ENCODE data around the gene LRRC41.

Gene LRRC41

GRCh38 chr1:46344481-46344880, 41.1 kb upstream of the LRRC41 start:
- Histone ChIP-seq H3K27ac (ENCODE audit: low read depth, low read length) (no peak overlapping the region), H3K9me2 (replicated peaks; ENCODE audit: insufficient read depth, low read length) (no peaks in the 10 kb centered on the region), H3K79me2 (ENCODE audit: insufficient read depth, low read length) (peaks cover 35% of the 10 kb centered on the region), H3K4me3 (ENCODE audit: insufficient read depth, low read length, poor library complexity, severe bottlenecking) (no peak overlapping the region), H3F3A (ENCODE audit: insufficient read depth) (peaks cover 9% of the 10 kb centered on the region; the same call in 1 of the 2 replicates), H2AFZ (ENCODE audit: low read depth, low read length, severe bottlenecking) (no peak overlapping the region), H3K36me3 (ENCODE audit: low read length) (peaks cover 2% of the 10 kb centered on the region; the same call in 1 of the 2 replicates), H4K20me1 (ENCODE audit: low read depth, low read length) (no peaks in the 10 kb centered on the region), H3K9me3 (ENCODE audit: insufficient read depth, low read length) (no peaks in the 10 kb centered on the region), H3K9ac (ENCODE audit: low read length) (no peak overlapping the region), H3K4me2 (ENCODE audit: low read depth, low read length, poor library complexity, severe bottlenecking) (no peak overlapping the region), H3K27me3 (ENCODE audit: low read length) (no peaks in the 10 kb centered on the region)
- no peak for TF ChIP-seq CTCF (IDR thresholded peaks at IDR 0.05; ENCODE audit: insufficient read depth, low read length, poor library complexity, severe bottlenecking)
- TF ChIP-seq EZH2phosphoT487 (conservative IDR thresholded peaks at IDR 0.05; ENCODE audit: low read length): no peak

- H3K4me2 ChIP-seq (ENCODE audit: low read depth, low read length, poor library complexity, severe bottlenecking): no peak overlapping the region
- no peak for TF ChIP-seq CTCF (IDR thresholded peaks at IDR 0.05; ENCODE audit: insufficient read depth, low read length, poor library complexity, severe bottlenecking)
- TF ChIP-seq EZH2phosphoT487 (conservative IDR thresholded peaks at IDR 0.05; ENCODE audit: low read length): no peak
- H4K20me1 ChIP-seq (ENCODE audit: low read depth, low read length): no peaks in the 10 kb centered on the region
- no peaks in the 10 kb centered on the region for H3K36me3 ChIP-seq (ENCODE audit: low read length)
- H3K79me2 ChIP-seq (ENCODE audit: insufficient read depth, low read length): peaks cover 34% of the 10 kb centered on the region
- H3K27me3 ChIP-seq (ENCODE audit: low read length): no peaks in the 10 kb centered on the region
- H3K27ac ChIP-seq (ENCODE audit: low read depth, low read length): no peak overlapping the region
- H3K9me2 ChIP-seq (replicated peaks; ENCODE audit: insufficient read depth, low read length): no peaks in the 10 kb centered on the region
- H3K4me3 ChIP-seq (ENCODE audit: insufficient read depth, low read length, poor library complexity, severe bottlenecking): no peak overlapping the region
- no peak overlapping the region for H2AFZ ChIP-seq (ENCODE audit: low read depth, low read length, severe bottlenecking)
- no peaks in the 10 kb centered on the region for H3K9me3 ChIP-seq (ENCODE audit: insufficient read depth, low read length)
- peaks cover 14% of the 10 kb centered on the region; the same call in 1 of the 2 replicates for H3F3A ChIP-seq (ENCODE audit: insufficient read depth)
- H3K9ac ChIP-seq (ENCODE audit: low read length): no peak overlapping the region
These were observed 40.3 kb upstream of the LRRC41 start for GRCh38 chr1:46343705-46344104.

DNA sequence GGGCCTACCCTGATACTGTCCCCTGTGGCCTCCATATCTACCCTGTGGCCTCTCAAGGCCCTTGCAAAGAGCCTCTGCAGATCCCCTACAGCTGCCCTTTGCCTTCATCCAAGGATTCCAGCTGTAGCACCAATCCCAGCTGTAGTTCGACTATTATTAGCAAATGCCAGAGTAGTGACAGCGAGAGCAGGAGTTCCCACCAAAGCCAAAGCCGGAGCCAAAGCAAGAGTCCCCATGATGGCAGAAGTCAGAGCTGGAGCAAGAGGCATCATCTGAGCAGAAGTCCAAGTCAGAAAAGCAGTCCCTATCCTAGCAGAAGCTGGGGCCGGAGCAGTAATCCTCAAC, 39.9 kb upstream of the LRRC41 start:
- peaks cover 16% of the 10 kb centered on the region; the same call in 1 of the 2 replicates for H3F3A ChIP-seq (ENCODE audit: insufficient read depth)
- no peak overlapping the region for H2AFZ ChIP-seq (ENCODE audit: low read depth, low read length, severe bottlenecking)
- H3K27me3 ChIP-seq (ENCODE audit: low read length): no peaks in the 10 kb centered on the region
- H3K4me3 ChIP-seq (ENCODE audit: insufficient read depth, low read length, poor library complexity, severe bottlenecking): no peak overlapping the region
- no peaks in the 10 kb centered on the region for H4K20me1 ChIP-seq (ENCODE audit: low read depth, low read length)
- no peaks in the 10 kb centered on the region for H3K9me2 ChIP-seq (replicated peaks; ENCODE audit: insufficient read depth, low read length)
- H3K4me2 ChIP-seq (ENCODE audit: low read depth, low read length, poor library complexity, severe bottlenecking): no peak overlapping the region
- no peak overlapping the region for H3K9ac ChIP-seq (ENCODE audit: low read length)
- H3K79me2 ChIP-seq (ENCODE audit: insufficient read depth, low read length): peaks cover 34% of the 10 kb centered on the region
- no peaks in the 10 kb centered on the region for H3K36me3 ChIP-seq (ENCODE audit: low read length)
- no peak overlapping the region for H3K27ac ChIP-seq (ENCODE audit: low read depth, low read length)
- TF ChIP-seq CTCF (IDR thresholded peaks at IDR 0.05; ENCODE audit: insufficient read depth, low read length, poor library complexity, severe bottlenecking) (no peak), EZH2phosphoT487 (conservative IDR thresholded peaks at IDR 0.05; ENCODE audit: low read length) (no peak)
- no peaks in the 10 kb centered on the region for H3K9me3 ChIP-seq (ENCODE audit: insufficient read depth, low read length)
